HPDE6-E6E7 (cell line): ENCODE data around the gene CDCA5.

Source experiments
- DNase-seq: peaks from one replicate; pipeline ENCODE4 v3.0.0; 2011; ENCODE audit warnings: missing footprints; ENCODE audit errors: extremely low spot score

Gene CDCA5

GRCh38 chr11:65072631-65072966, 11.2 kb downstream of the CDCA5 start:
- DNase-seq, result no peak

- DNase-seq, result no peak
Observed at GRCh38 chr11:65071907-65072630, 11.8 kb downstream of the CDCA5 start.

- no peak for DNase-seq
Observed at GRCh38 chr11:65069217-65069616, 14.6 kb downstream of the CDCA5 start.

GRCh38 chr11:65067446-65067845, 16.4 kb downstream of the CDCA5 start:
- DNase-seq, result no peak

GRCh38 chr11:65066805-65067291, 17.0 kb downstream of the CDCA5 start:
- DNase-seq, result no peak

- DNase-seq, result no peak
Observed at GRCh38 chr11:65066315-65066714, 17.5 kb downstream of the CDCA5 start.

GRCh38 chr11:65065851-65066250, 18.0 kb downstream of the CDCA5 start:
- DNase-seq, result no peak

- no peak for DNase-seq
Observed at GRCh38 chr11:65064847-65065240, 19.0 kb downstream of the CDCA5 start.

- DNase-seq, result peak; percentile 15
Observed at GRCh38 chr11:65063532-65063931, 20.3 kb downstream of the CDCA5 start.

- no peak for DNase-seq
Observed at GRCh38 chr11:65060913-65061408, 22.9 kb downstream of the CDCA5 start.

GRCh38 chr11:65059959-65060824, 23.6 kb downstream of the CDCA5 start:
- DNase-seq, result no peak

- no peak for DNase-seq
Observed at GRCh38 chr11:65059523-65059922, 24.3 kb downstream of the CDCA5 start.

- no peak for DNase-seq
Observed at GRCh38 chr11:65058419-65059054, 25.3 kb downstream of the CDCA5 start, which contains the start of gene NAALADL1. Gene NAALADL1, minus strand, starts transcription at chr11:65058553. Its CDS starts 32 bp downstream, at chr11:65058521.

- DNase-seq, result no peak
Observed at GRCh38 chr11:65058012-65058411, 25.8 kb downstream of the CDCA5 start.

- DNase-seq, result no peak
Observed at GRCh38 chr11:65057526-65057925, 26.3 kb downstream of the CDCA5 start.

GRCh38 chr11:65056999-65057398, 26.8 kb downstream of the CDCA5 start:
- DNase-seq, result no peak

GRCh38 chr11:65055538-65055937, 28.3 kb downstream of the CDCA5 start:
- DNase-seq, result no peak

- no peak for DNase-seq
Observed at GRCh38 chr11:65053827-65054508, 29.9 kb downstream of the CDCA5 start.

GRCh38 chr11:65051398-65051858, 32.4 kb downstream of the CDCA5 start:
- no peak for DNase-seq

- DNase-seq, result no peak
Observed at GRCh38 chr11:65047581-65048422, 36.0 kb downstream of the CDCA5 start.

- DNase-seq, result no peak
Observed at GRCh38 chr11:65045728-65046127, 38.1 kb downstream of the CDCA5 start.
